ENCODE results near the gene SPON1.
"Not testable (repeated sequence)": the region's sequence is repeated elsewhere in the genome, so short reads cannot be mapped to it uniquely, and the experiment has no call there.

The SPON1 gene

GRCh38 chr11:13962562-13963168 lies at the start of gene SPON1:
Gene SPON1 (plus strand): TSS chr11:13962723. CDS start chr11:13962905, 182 bp downstream.
- no peak for DNase-seq

- DNase-seq, result no peak
Observed at GRCh38 chr11:13917264-13917663, 45.3 kb upstream of the SPON1 start.

DNA sequence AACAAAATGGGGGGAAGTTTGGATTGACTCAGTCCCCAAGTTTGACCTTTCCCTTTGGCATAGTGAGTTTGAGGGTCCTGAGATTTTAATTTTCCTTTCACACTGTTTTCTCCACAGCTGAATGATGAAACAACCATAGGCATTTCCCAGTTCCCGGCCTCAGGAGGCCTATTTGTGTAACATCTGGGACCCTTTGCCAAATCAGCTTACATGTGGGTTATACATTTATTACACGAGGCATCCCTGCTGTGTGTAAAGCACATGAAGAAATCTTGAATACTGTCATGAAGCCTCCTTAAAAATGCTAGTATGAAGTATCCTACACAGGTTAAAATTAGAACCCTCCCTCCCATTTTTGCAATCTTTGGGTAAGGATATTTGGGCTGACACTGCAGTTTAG lies 44.6 kb upstream of the SPON1 start:
- no peak for DNase-seq

DNA sequence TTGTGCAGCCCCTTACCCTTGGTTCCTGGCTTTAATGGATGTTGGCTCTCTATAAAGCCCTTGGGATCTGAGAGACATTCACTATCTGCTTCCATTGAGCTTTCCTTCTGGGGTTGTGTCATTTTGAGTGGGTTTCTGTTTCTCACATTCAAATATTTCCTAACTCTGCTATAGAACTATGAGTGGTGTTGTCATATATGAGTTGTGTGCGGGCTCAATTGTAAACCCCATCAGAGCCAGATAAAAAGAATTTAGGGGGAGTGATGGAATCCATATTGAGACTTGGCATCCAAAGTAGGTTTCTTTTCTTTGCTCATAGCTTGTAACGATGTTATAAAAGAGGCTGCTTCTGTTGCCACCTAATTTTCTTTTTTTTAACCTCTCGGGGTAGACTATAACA lies 41.8 kb upstream of the SPON1 start:
- DNase-seq, result no peak

DNA sequence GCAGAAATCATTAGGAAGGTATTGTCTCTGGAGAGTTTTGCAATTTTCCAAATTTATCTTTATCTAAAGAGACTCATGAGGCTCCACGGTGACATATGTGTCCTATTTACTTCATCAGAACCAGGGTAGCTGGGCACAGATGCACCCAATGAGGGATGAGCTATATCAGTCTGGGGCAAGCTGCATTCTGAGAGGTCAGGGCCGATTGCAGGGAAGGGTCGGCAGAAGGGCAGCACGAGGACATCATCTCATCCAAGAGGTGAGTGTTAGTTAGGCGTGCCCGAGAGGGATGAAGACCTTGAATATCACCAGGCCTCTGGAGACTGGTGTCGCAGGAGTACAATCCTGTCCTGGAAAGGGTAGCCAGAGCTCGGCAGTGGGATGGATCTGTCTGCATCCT lies 41.0 kb upstream of the SPON1 start:
- DNase-seq, result no peak

- no peak for DNase-seq
Observed at GRCh38 chr11:13923182-13923581, 39.3 kb upstream of the SPON1 start.

- DNase-seq, result peak; percentile 8 to 26
Observed at GRCh38 chr11:13923716-13924650, 38.5 kb upstream of the SPON1 start.

- peak; percentile 81 to 84 for DNase-seq
Observed at GRCh38 chr11:13924801-13925327, 37.7 kb upstream of the SPON1 start.

GRCh38 chr11:13926366-13926765 lies 36.2 kb upstream of the SPON1 start:
- not testable (repeated sequence) for DNase-seq

DNA sequence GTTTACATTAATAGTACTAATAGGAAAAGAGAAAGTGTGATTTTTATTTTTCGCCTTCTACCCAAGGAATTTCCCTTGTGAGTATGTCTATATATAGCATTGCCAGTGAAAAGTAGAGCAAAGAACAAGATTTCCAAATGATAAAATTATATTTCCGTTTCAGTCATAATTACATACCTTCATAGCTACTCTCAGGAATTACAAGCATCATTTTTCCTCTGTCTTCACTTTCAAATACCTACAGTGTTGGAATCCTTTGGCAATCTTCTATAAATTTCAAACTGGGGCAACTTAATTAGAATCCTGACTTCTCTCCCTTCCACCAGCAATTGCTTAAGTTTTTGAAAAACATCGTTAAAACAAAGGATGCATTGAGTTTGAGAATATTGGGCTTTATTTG lies 35.5 kb upstream of the SPON1 start:
- DNase-seq, result no peak

DNA sequence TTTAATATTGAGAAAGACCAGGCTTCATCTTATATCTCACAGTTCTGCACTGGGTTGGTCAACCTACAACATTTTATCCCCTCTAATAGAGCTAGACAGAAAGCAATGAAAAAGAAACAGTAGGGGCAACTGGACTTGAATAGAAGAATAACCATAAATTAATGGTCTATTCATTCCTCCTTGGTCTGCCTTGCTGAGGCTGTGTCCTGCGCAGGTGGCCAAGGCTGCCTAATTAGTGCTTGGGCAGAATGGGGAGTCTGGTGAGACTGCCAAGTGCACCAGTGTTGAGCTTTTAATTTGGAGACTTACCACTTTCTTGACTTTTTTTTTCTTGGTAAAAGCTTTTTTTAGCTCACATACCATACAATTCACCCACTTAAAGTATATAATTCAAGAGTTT lies 35.0 kb upstream of the SPON1 start:
- no peak for DNase-seq

DNA sequence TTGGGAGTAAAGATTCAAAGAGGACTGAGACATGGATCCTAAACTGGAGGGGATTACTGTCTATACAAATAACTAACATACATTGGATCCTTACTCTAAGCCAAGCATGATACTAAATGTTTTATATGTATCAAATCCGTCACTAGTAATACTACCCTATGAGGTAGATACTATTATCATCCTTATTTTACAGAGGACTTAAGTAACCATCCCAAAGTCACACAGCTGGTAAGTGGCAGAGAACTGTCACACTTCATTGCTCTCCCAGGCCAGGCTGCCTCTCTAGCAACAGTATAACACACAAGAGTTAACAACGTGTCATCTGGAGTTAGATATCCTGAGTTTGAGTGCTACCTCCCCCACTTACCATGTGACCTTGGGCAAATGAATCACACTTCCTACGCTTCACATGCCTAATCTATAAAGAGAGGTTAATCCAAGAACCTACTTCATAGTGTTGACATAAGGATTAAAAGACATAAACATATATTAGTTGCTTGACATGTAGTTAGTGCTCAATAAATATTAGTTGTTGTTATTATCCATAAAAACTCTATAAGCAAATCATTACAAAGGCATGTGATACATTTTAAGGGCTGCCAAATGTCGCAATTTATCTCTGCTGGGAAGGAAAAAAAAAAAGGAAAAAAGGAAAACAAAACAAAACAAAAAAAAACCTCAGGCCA lies 33.8 kb upstream of the SPON1 start:
- peak; percentile 44 to 60 for DNase-seq

- no peak for DNase-seq
Observed at GRCh38 chr11:13929395-13929891, 33.1 kb upstream of the SPON1 start.

- DNase-seq, result no peak
Observed at GRCh38 chr11:13931356-13931755, 31.2 kb upstream of the SPON1 start.

- not testable (repeated sequence) for DNase-seq
Observed at GRCh38 chr11:13937154-13937553, 25.4 kb upstream of the SPON1 start.

DNA sequence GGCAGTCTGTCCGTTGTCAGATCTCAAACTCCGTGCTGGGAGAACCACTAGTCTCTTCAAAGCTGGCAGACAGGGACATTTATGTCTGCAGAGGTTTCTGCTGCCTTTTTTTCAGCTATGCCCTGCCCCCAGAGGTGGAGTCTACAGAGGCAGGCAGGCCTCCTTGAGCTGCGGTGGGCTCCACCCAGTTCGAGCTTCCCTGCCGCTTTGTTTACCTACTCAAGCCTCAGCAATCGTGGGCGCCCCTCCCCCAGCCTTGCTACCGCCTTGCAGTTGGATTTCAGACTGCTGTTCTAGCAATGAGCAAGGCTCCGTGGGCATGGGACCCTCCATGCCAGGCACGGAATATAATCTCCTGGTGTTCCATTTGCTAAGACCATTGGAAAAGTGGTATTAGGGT lies 23.7 kb upstream of the SPON1 start:
- not testable (repeated sequence) for DNase-seq

DNA sequence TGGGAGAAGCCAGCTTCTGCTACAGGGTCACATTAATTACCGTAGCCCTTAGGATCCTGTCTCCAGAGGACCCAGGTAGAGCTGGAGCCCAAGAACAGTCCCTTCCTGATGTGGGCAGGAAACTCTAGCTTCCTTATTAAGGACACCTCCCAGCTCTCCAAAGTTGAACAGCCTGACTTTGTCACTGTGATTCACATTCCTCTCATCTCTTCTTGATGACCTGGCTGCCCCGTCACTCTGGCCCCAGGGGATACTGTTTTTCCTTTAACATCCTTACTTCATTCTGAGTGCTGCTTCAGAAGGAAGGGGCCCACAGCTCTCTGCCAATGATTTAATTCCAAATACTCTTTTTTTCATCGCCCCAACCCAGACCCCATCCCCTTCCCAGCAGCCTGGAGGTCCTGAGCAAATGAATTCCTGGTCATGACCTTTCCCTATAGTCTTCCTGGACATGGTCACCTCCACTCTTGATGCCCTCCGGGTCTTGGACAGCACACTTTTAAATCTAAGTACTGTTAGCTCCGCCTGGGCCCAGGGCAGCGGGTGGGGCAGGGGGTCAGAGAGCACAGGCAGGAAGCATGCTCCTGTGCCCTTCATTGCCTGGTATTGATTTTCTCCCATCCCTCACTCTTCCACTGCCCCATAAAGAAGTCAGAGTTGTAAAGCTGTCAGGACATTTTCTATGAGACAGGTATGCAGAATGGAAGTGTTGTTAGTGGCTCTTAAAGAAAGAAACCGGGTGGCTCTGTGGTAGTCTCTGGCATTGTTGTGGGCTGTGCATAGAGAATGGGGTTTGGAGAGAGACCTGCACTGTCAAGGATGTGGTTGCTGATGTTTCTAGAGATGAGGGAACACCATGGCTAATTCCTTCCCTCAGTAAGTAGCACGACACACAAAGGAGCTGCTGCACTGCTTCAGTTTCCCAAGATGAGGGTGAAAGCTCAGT lies 22.3 kb upstream of the SPON1 start:
- DNase-seq, result no peak

GRCh38 chr11:13940907-13941256 lies 21.6 kb upstream of the SPON1 start:
- DNase-seq, result no peak

- no peak for DNase-seq
Observed at GRCh38 chr11:13941775-13942174, 20.7 kb upstream of the SPON1 start.

- no peak for DNase-seq
Observed at GRCh38 chr11:13942378-13942777, 20.1 kb upstream of the SPON1 start.

GRCh38 chr11:13942971-13943381 lies 19.5 kb upstream of the SPON1 start:
- DNase-seq, result no peak

GRCh38 chr11:13944016-13944415 lies 18.5 kb upstream of the SPON1 start:
- DNase-seq, result no peak

Measured in Kasumi-1 (cell line).